GM23338 (cell line): ENCODE data around the gene SERP1. TPM values are rescaled to one million over a fixed set of nuclear protein-coding genes. Genes with fewer than 3 reads are reported as not detected.
A peak's percentile ranks its signal among the peaks of the same experiment; 100 is the strongest.

Experiments used
- ATAC-seq: fragments of 200-7000 bp; cut with Tn5 transposase; 3 replicates; pipeline ENCODE4 v1.9.1; 2020
- DNase-seq: peaks from one replicate; pipeline ENCODE4 v3.0.0-alpha.2; 2015; ENCODE audit warnings: low spot score
- H2AFZ ChIP-seq: fragments of 200-600 bp; sonication (generic); 2 replicates; pipeline ENCODE4 v1.8.0; 2016; ENCODE audit warnings: antibody characterized with exemption, mild to moderate bottlenecking, moderate library complexity
- H3F3A ChIP-seq: fragments of 200-600 bp; sonication (generic); replicated peaks from 2 replicates; pipeline ENCODE4 v1.8.0; 2017; ENCODE audit warnings: antibody characterized with exemption, mixed run types, low read depth
- H3K27ac ChIP-seq: fragments of 200-600 bp; sonication (generic); 2 replicates; pipeline ENCODE4 v1.6.1; 2016; ENCODE audit warnings: low read depth
- H3K27me3 ChIP-seq: fragments of 200-600 bp; sonication (generic); 2 replicates; pipeline ENCODE4 v1.8.0; 2016; ENCODE audit warnings: mild to moderate bottlenecking, mixed run types, moderate library complexity; ENCODE audit not compliant: insufficient read depth
- H3K36me3 ChIP-seq: fragments of 200-600 bp; sonication (generic); 2 replicates; pipeline ENCODE4 v1.8.0; 2016; ENCODE audit warnings: mild to moderate bottlenecking; ENCODE audit not compliant: insufficient read depth
- H3K4me1 ChIP-seq: fragments of 200-600 bp; sonication (generic); 2 replicates; pipeline ENCODE4 v1.8.0; 2016; ENCODE audit warnings: mild to moderate bottlenecking, moderate library complexity; ENCODE audit not compliant: insufficient read depth
- H3K4me2 ChIP-seq: fragments of 200-600 bp; sonication (generic); 2 replicates; pipeline ENCODE4 v1.7.1; 2017; ENCODE audit warnings: mixed run types
- H3K4me3 ChIP-seq: fragments of 200-600 bp; sonication (generic); 2 replicates; pipeline ENCODE4 v1.6.1; 2016; ENCODE audit warnings: mixed run types
- H3K79me2 ChIP-seq: fragments of 200-600 bp; sonication (generic); replicated peaks from 2 replicates; pipeline ENCODE4 v1.8.0; 2017; ENCODE audit warnings: mild to moderate bottlenecking; ENCODE audit not compliant: insufficient read depth
- H3K9me2 ChIP-seq: fragments of 200-600 bp; sonication (generic); 2 replicates; pipeline ENCODE4 v1.8.0; 2017; ENCODE audit not compliant: insufficient read depth
- H4K20me1 ChIP-seq: fragments of 200-600 bp; sonication (generic); replicated peaks from 2 replicates; pipeline ENCODE4 v1.8.0; 2017; ENCODE audit warnings: mild to moderate bottlenecking; ENCODE audit not compliant: insufficient read depth
- H3K27ac Mint-ChIP-seq: 2 replicates; pipeline ENCODE4 v1.8.0; 2020; ENCODE audit warnings: inconsistent platforms, mild to moderate bottlenecking, moderate library complexity, mixed read lengths
- H3K27me3 Mint-ChIP-seq: 3 replicates; pipeline ENCODE4 v1.8.0; 2022; ENCODE audit warnings: low read depth, mild to moderate bottlenecking, moderate library complexity, mixed read lengths, inconsistent platforms; ENCODE audit not compliant: insufficient read depth, poor library complexity
- H3K36me3 Mint-ChIP-seq: 3 replicates; pipeline ENCODE4 v1.8.0; 2021; ENCODE audit warnings: low read depth, mild to moderate bottlenecking, inconsistent platforms, moderate library complexity, mixed read lengths
- H3K4me1 Mint-ChIP-seq: 3 replicates; pipeline ENCODE4 v1.8.0; 2020; ENCODE audit warnings: mild to moderate bottlenecking, inconsistent platforms, mixed read lengths
- H3K4me3 Mint-ChIP-seq: 3 replicates; pipeline ENCODE4 v1.8.0; 2021; ENCODE audit warnings: moderate library complexity, mild to moderate bottlenecking, inconsistent platforms, mixed read lengths
- H3K9me3 Mint-ChIP-seq: 3 replicates; pipeline ENCODE4 v1.8.0; 2020; ENCODE audit warnings: moderate library complexity, mild to moderate bottlenecking, inconsistent platforms, mixed read lengths
- CTCF ChIP-seq, 2 experiments: fragments of 200-600 bp in 1 of 2; sonication (generic) in 1 of 2; conservative IDR thresholded peaks; 2 replicates each; pipeline versions ENCODE4 v1.5.1 to v1.6.1; 2016 to 2017; ENCODE audit warnings: antibody characterized with exemption in 2 of 2, low read depth in 2 of 2, mild to moderate bottlenecking in 2 of 2, moderate library complexity in 1 of 2
- JUNB ChIP-seq: IDR thresholded peaks from one replicate; pipeline ENCODE4 v1.6.1; 2016; ENCODE audit warnings: antibody characterized with exemption; ENCODE audit not compliant: unreplicated experiment
- NANOG ChIP-seq: IDR thresholded peaks from 2 replicates; pipeline ENCODE4 v1.6.1; 2016; ENCODE audit warnings: antibody characterized with exemption, borderline replicate concordance
- ZNF114 ChIP-seq: fragments of 250-450 bp; sonication (Bioruptor Pico); IDR thresholded peaks from 2 replicates; pipeline ENCODE4 v1.5.0; 2020; ENCODE audit warnings: mild to moderate bottlenecking, moderate library complexity
- polyA plus RNA-seq: library from polyadenylated mRNA; unstranded; fragments of >200 nt; fragmentation: Nextera tagmentation; extraction: Ambion mirVana; gene quantifications from 2 replicates; pipeline ENCODE4 v1.2.1, GENCODE V29; 2016
- total RNA-seq: library from RNA; depleted of rRNA; stranded (reverse); fragments of >200 nt; shearing (Covaris generic); gene quantifications from 2 replicates; pipeline ENCODE4 v1.2.3, GENCODE V29; 2014
- TF ChIP-seq, protein P1 (sequence below): IDR thresholded peaks from one replicate; pipeline ENCODE4 v1.6.1; 2018; ENCODE audit warnings: antibody characterized with exemption; ENCODE audit not compliant: unreplicated experiment

SERP1 gene
- total and polyA plus RNA-seq, 2 experiments from 2014 or later: 211 to 252 TPM

GRCh38 chr3:150511122-150511821 lies 35.0 kb downstream of the SERP1 start:
- Mint-ChIP-seq H3K27ac (no peak overlapping the region; the same call in 1 of the 2 replicates), H3K4me3 (no peak overlapping the region), H3K9me3 (peaks cover 7% of the 10 kb centered on the region; the same call in 2 of the 3 replicates), H3K27me3 (peaks cover 4% of the 10 kb centered on the region), H3K36me3 (peaks cover 3% of the 10 kb centered on the region; the same call in 1 of the 3 replicates), H3K4me1 (peaks cover 24% of the 10 kb centered on the region)
- H3K9me2 ChIP-seq: no peaks in the 10 kb centered on the region
- H4K20me1 ChIP-seq: no peaks in the 10 kb centered on the region
- no peaks in the 10 kb centered on the region for H3F3A ChIP-seq
- no peaks in the 10 kb centered on the region for H3K27me3 ChIP-seq
- DNase-seq (no peak), ATAC-seq (peak; percentile 42)
- no peak overlapping the region for H3K4me3 ChIP-seq
- no peaks in the 10 kb centered on the region for H3K79me2 ChIP-seq
- no peak overlapping the region for H2AFZ ChIP-seq
- H3K4me2 ChIP-seq: peak overlapping the region; percentile 25
- H3K27ac ChIP-seq: no peak overlapping the region
- TF ChIP-seq ZNF114 (CRISPR knock-in tag) (no peak), NANOG (peak; percentile 31; the same call in 1 of the 2 replicates)
- H3K4me1 ChIP-seq: peaks cover 25% of the 10 kb centered on the region
- no peaks in the 10 kb centered on the region for H3K36me3 ChIP-seq

DNA sequence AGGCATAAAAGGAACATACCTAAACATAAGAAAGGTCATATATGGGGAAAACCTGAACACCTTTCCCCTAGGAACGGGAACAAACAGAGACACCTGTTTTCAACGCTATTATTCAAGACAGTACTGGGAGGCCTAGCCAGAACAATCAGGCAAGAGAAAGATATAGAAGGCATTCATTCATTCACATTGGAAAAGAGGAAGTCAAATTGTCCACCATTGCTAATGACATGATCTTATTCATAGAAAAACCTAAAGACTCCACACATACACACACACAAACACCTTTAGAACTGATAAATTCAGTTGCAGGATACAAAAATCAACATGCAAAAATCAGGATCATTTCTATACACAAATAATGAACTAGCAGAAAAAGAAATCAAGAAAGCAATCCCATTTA lies 36.5 kb downstream of the SERP1 start:
- no peak for ATAC-seq
- no peak for TF ChIP-seq CTCF (conservative IDR thresholded peaks at IDR 0.05; ENCODE audit: low read depth in 2 of 2)
- TF ChIP-seq ZNF114 (CRISPR knock-in tag): no peak
- TF ChIP-seq, protein P1, sequence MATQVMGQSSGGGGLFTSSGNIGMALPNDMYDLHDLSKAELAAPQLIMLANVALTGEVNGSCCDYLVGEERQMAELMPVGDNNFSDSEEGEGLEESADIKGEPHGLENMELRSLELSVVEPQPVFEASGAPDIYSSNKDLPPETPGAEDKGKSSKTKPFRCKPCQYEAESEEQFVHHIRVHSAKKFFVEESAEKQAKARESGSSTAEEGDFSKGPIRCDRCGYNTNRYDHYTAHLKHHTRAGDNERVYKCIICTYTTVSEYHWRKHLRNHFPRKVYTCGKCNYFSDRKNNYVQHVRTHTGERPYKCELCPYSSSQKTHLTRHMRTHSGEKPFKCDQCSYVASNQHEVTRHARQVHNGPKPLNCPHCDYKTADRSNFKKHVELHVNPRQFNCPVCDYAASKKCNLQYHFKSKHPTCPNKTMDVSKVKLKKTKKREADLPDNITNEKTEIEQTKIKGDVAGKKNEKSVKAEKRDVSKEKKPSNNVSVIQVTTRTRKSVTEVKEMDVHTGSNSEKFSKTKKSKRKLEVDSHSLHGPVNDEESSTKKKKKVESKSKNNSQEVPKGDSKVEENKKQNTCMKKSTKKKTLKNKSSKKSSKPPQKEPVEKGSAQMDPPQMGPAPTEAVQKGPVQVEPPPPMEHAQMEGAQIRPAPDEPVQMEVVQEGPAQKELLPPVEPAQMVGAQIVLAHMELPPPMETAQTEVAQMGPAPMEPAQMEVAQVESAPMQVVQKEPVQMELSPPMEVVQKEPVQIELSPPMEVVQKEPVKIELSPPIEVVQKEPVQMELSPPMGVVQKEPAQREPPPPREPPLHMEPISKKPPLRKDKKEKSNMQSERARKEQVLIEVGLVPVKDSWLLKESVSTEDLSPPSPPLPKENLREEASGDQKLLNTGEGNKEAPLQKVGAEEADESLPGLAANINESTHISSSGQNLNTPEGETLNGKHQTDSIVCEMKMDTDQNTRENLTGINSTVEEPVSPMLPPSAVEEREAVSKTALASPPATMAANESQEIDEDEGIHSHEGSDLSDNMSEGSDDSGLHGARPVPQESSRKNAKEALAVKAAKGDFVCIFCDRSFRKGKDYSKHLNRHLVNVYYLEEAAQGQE: no peak
- no peak for TF ChIP-seq JUNB
- Histone ChIP-seq H3K4me2 (no peak overlapping the region), H3F3A (no peaks in the 10 kb centered on the region), H3K9me2 (no peaks in the 10 kb centered on the region), H3K27me3 (no peaks in the 10 kb centered on the region), H2AFZ (no peak overlapping the region), H4K20me1 (no peaks in the 10 kb centered on the region), H3K4me3 (no peak overlapping the region), H3K36me3 (no peaks in the 10 kb centered on the region), H3K4me1 (peaks cover 25% of the 10 kb centered on the region), H3K79me2 (no peaks in the 10 kb centered on the region), H3K27ac (no peak overlapping the region)
- no peak for DNase-seq
- Mint-ChIP-seq H3K36me3 (peaks cover 3% of the 10 kb centered on the region; the same call in 1 of the 3 replicates), H3K27me3 (peaks cover 4% of the 10 kb centered on the region), H3K27ac (no peak overlapping the region), H3K4me3 (no peak overlapping the region), H3K4me1 (peaks cover 24% of the 10 kb centered on the region), H3K9me3 (peaks cover 3% of the 10 kb centered on the region; the same call in 2 of the 3 replicates)
